Measurements from ENCODE around the gene KERA.

GRCh38 chr12:91037276-91037675 is 20.5 kb downstream of the KERA start:
- TF ChIP-seq, protein P1, sequence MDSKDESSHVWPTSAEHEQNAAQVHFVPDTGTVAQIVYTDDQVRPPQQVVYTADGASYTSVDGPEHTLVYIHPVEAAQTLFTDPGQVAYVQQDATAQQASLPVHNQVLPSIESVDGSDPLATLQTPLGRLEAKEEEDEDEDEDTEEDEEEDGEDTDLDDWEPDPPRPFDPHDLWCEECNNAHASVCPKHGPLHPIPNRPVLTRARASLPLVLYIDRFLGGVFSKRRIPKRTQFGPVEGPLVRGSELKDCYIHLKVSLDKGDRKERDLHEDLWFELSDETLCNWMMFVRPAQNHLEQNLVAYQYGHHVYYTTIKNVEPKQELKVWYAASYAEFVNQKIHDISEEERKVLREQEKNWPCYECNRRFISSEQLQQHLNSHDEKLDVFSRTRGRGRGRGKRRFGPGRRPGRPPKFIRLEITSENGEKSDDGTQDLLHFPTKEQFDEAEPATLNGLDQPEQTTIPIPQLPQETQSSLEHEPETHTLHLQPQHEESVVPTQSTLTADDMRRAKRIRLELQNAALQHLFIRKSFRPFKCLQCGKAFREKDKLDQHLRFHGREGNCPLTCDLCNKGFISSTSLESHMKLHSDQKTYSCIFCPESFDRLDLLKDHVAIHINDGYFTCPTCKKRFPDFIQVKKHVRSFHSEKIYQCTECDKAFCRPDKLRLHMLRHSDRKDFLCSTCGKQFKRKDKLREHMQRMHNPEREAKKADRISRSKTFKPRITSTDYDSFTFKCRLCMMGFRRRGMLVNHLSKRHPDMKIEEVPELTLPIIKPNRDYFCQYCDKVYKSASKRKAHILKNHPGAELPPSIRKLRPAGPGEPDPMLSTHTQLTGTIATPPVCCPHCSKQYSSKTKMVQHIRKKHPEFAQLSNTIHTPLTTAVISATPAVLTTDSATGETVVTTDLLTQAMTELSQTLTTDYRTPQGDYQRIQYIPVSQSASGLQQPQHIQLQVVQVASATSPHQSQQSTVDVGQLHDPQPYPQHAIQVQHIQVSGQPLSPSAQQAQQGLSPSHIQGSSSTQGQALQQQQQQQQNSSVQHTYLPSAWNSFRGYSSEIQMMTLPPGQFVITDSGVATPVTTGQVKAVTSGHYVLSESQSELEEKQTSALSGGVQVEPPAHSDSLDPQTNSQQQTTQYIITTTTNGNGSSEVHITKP (IDR thresholded peaks at IDR 0.05; ENCODE audit: partially characterized antibody), result no peak
- TF ChIP-seq NKRF (IDR thresholded peaks at IDR 0.05; ENCODE audit: borderline replicate concordance), result no peak
- TF ChIP-seq NFYB (IDR thresholded peaks at IDR 0.05; ENCODE audit: extremely low read depth, insufficient read length), result no peak
- no peak for TF ChIP-seq YY1 (IDR thresholded peaks at IDR 0.05; ENCODE audit: borderline replicate concordance in 1 of 3, control insufficient read depth in 1 of 3, extremely low read depth in 1 of 3, insufficient read depth in 3 of 3, insufficient read length in 1 of 3, insufficient replicate concordance in 2 of 3, low read depth in 1 of 3, low read length in 2 of 3)
- no peak for TF ChIP-seq NFIC (IDR thresholded peaks at IDR 0.05)
- no peak for TF ChIP-seq TEAD2 (tag; IDR thresholded peaks at IDR 0.05)
- TF ChIP-seq, protein P2, sequence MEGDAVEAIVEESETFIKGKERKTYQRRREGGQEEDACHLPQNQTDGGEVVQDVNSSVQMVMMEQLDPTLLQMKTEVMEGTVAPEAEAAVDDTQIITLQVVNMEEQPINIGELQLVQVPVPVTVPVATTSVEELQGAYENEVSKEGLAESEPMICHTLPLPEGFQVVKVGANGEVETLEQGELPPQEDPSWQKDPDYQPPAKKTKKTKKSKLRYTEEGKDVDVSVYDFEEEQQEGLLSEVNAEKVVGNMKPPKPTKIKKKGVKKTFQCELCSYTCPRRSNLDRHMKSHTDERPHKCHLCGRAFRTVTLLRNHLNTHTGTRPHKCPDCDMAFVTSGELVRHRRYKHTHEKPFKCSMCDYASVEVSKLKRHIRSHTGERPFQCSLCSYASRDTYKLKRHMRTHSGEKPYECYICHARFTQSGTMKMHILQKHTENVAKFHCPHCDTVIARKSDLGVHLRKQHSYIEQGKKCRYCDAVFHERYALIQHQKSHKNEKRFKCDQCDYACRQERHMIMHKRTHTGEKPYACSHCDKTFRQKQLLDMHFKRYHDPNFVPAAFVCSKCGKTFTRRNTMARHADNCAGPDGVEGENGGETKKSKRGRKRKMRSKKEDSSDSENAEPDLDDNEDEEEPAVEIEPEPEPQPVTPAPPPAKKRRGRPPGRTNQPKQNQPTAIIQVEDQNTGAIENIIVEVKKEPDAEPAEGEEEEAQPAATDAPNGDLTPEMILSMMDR (IDR thresholded peaks at IDR 0.05 in 2 of 3, conservative IDR thresholded peaks at IDR 0.05 in 1 of 3; ENCODE audit: insufficient read depth in 2 of 3, low read depth in 1 of 3, low read length in 3 of 3), result no peak
- no peak for TF ChIP-seq EGR1 (conservative IDR thresholded peaks at IDR 0.05)
- TF ChIP-seq, protein P3, sequence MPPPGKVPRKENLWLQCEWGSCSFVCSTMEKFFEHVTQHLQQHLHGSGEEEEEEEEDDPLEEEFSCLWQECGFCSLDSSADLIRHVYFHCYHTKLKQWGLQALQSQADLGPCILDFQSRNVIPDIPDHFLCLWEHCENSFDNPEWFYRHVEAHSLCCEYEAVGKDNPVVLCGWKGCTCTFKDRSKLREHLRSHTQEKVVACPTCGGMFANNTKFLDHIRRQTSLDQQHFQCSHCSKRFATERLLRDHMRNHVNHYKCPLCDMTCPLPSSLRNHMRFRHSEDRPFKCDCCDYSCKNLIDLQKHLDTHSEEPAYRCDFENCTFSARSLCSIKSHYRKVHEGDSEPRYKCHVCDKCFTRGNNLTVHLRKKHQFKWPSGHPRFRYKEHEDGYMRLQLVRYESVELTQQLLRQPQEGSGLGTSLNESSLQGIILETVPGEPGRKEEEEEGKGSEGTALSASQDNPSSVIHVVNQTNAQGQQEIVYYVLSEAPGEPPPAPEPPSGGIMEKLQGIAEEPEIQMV (tag; conservative IDR thresholded peaks at IDR 0.05; ENCODE audit: low read depth), result no peak
- TF ChIP-seq, protein P4, sequence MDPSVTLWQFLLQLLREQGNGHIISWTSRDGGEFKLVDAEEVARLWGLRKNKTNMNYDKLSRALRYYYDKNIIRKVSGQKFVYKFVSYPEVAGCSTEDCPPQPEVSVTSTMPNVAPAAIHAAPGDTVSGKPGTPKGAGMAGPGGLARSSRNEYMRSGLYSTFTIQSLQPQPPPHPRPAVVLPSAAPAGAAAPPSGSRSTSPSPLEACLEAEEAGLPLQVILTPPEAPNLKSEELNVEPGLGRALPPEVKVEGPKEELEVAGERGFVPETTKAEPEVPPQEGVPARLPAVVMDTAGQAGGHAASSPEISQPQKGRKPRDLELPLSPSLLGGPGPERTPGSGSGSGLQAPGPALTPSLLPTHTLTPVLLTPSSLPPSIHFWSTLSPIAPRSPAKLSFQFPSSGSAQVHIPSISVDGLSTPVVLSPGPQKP (CRISPR knock-in tag; IDR thresholded peaks at IDR 0.05), result no peak
- TF ChIP-seq, protein P5, sequence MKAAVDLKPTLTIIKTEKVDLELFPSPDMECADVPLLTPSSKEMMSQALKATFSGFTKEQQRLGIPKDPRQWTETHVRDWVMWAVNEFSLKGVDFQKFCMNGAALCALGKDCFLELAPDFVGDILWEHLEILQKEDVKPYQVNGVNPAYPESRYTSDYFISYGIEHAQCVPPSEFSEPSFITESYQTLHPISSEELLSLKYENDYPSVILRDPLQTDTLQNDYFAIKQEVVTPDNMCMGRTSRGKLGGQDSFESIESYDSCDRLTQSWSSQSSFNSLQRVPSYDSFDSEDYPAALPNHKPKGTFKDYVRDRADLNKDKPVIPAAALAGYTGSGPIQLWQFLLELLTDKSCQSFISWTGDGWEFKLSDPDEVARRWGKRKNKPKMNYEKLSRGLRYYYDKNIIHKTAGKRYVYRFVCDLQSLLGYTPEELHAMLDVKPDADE (conservative IDR thresholded peaks at IDR 0.05; ENCODE audit: control insufficient read depth, low read depth, low read length), result no peak
